HG03108 (cell line): Measurements from ENCODE around the gene PDE4A.
A peak's percentile ranks its signal among the peaks of the same experiment; 100 is the strongest.
"Not testable (repeated sequence)": the region's sequence is repeated elsewhere in the genome, so short reads cannot be mapped to it uniquely, and the experiment has no call there.

Experiments used
- ATAC-seq: cut with Tn5 transposase; IDR thresholded peaks from one replicate; pipeline ENCODE4 v1.9.1; 2021; ENCODE audit warnings: moderate library complexity; ENCODE audit not compliant: unreplicated experiment

The PDE4A gene

DNA sequence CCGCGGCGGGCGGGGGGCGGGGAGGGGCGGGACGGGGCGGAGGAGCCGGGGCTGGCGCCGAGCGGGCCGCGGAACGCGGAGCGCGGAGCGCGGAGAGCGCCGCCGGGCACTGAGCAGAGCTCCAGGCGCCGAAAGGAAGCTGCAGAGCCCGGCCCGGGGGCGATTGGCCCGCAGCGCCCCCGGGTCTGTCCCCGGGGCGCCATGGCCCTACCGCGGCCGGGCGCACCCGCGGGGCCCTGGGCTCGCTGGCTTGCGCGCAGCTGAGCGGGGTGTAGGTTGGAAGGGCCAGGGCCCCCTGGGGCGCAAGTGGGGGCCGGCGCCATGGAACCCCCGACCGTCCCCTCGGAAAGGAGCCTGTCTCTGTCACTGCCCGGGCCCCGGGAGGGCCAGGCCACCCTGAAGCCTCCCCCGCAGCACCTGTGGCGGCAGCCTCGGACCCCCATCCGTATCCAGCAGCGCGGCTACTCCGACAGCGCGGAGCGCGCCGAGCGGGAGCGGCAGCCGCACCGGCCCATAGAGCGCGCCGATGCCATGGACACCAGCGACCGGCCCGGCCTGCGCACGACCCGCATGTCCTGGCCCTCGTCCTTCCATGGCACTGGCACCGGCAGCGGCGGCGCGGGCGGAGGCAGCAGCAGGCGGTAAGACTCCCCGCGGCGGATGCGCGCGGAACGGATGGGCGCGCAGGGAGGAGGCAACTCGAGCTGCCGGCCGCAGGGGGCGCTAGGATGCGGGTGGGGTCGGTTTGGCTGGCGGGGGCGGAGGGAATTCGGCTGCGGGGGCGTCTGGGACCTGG, at the start of gene PDE4A:
Gene PDE4A, plus strand, starts transcription at position 95 of the 796 bp plus-strand sequence. Its CDS starts 227 bp downstream, at position 322.
- ATAC-seq = no peak

DNA sequence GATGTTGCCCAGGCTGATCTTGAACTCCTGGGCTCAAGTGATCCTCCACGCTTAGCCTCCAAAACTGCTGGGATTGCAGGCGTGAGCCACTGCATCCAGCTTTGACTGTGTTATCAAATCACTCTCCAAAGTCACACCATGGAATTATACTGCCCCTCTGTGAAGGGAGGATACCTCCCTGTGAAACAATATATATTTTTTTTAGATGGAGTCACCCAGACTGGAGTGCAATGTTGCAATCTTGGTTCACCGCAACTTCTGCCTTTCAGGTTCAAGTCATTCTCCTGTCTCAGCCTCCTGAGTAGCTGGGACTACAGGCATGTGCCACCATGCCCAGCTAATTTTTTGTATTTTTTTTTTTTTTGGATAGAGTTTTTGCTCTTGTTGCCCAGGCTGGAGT, 47.6 kb upstream of the PDE4A start:
- no peak for ATAC-seq

DNA sequence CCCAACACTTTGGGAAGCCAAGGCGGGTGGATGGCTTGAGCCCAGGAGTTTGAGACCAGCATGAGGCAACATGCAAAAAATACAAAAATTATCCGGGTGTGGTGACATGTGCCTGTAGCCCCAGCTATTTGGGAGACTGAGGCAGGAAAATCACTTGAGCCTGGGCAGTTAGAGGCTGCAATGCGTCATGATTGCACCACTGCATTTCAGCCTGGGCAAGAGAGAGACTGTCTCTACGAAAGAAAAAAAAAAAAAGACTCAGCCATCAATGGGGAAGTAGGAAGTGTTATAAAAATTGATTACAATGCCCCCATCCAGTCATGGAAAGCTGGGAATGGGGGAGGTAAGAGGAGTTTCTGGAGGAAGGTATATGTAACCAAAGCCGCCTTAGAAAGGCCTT, 45.4 kb upstream of the PDE4A start:
- no peak for ATAC-seq

DNA sequence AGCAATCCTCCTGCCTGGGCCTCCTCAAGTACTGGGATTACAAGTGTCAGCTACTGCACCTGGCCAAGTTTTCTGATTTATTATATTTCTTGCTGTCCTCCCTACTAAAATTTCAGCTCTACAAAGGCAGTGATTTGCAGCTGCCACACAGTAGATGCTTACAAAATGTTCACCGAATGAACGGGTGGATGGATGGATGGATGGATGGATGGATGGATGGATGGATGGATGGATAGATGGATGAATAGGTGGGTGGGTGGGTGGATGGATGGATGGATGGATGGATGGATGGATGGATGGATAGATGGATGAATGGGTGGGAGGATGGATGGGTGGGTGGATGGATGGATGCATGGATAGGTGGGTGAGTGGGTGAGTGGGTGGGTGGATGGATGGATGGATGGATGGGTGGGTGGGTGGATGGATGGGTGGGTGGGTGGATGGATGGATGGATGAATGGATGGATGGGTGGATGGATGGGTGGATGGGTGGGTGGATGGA, 43.1 kb upstream of the PDE4A start:
- ATAC-seq = not testable (repeated sequence)

DNA sequence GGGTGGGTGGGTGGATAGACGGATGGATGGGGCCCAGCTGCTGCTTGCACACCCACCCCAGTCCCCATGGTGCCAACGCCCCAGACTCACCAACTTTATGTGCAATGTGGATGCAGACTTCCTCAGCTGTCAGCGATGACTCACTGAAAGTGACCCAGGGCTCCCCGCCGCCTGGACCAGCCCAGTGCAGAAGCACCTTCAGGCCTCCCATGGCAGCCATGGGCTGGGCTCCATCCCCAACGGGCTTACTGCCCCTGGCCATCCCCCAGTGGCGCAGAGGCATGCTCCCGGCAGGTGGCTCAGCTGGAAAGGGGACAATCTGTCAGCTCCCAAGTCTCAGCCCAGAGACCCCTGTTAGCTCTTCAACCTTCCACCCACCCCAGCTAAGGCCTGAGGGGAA, 42.2 kb upstream of the PDE4A start:
- ATAC-seq = no peak

DNA sequence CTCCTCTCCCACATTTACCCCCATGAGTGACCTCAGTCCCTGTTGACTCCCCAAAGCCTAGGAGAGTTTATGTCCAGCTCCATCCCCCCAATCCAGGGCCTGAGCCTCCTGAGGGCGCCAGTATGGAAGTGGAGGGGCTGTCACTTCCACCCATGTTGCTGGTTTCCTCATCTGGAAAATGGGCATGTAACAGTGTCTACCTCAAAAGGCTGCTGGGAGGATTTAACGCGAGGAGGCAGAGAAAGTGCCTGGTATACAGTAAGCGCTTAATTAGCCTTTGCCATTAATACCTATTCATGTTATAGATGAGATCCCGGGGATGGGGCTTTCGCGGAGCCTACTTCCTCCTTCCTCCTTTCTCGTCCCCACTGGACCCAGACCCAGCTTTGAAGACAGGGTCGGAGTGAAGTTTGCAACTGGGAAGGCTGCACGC, 40.4 kb upstream of the PDE4A start:
- no peak for ATAC-seq

DNA sequence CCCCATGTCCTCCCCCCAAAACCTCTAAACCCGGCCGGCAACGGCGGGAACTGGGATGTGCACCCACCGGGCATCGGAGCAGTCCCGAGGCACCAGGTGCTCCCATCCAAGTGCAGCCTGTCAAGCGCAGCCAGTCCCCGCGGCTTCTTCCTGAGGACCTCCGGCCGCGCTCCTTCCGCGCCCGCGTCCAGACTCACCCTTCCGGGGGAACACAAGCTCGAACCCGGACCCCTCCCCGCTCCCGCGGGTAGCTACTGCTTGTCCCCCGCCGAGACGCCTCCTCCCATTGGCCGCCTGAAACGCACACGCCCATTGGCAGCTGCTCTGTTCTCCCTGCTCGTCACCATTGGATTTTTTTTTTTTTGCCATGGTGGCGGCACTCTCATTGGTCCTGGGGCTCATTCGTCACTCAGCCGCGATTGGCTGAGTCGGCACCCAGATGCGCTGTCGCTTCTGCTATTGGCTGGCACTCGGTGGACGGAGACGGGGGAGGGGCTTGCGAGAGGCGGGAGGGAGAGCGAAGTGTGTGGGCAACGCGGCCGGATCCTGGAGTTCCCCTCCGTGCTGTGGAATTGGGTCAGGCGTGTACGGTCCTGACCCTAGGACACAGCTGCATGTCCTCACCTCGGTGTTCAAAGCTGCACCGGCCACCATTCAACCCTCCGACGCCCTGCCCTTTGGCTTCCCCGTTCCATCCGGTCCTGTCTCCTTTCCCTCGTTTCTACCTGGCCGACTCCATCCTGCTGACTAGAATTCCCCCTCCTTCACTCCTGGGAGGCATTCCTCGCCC, 39.8 kb upstream of the PDE4A start, which contains the start of gene TYK2:
Gene TYK2, minus strand, starts transcription at position 260 of the 790 bp plus-strand sequence. CDS start 2,166 bp downstream, outside the sequence.
- peak; percentile 91 for ATAC-seq

DNA sequence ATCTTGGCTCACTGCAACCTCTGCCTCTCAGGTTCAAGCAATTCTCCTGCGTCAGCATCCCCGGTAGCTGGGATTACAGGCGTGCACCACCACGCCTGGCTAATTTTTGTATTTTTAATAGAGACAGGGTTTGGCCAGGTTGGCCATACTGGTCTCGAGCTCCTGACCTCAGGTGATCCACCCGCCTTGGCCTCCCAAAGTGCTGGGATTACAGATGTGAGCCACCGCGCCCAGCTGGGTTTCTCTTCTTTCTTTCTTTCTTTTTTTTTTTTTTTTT, 37.2 kb upstream of the PDE4A start:
- ATAC-seq = not testable (repeated sequence)

DNA sequence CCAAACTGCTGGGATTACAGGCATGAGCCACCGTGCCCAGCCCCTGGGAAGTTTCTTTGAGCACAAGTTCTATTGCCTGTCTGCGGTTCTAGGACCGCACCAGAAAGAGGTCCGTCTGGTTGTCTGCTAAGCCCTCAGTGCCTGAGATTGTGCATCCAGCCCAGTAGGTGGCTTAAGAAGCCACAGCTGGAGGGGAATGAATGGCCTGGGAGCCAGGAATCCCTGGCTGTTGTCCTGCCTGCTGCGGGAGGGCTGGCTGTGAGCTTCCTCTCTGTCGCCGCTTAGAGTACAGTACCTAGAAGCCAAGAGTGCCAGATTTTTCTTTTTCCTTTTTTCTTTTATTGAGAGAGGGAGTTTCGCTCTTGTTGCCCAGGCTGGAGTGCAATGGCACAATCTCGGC, 35.8 kb upstream of the PDE4A start:
- ATAC-seq = no peak

DNA sequence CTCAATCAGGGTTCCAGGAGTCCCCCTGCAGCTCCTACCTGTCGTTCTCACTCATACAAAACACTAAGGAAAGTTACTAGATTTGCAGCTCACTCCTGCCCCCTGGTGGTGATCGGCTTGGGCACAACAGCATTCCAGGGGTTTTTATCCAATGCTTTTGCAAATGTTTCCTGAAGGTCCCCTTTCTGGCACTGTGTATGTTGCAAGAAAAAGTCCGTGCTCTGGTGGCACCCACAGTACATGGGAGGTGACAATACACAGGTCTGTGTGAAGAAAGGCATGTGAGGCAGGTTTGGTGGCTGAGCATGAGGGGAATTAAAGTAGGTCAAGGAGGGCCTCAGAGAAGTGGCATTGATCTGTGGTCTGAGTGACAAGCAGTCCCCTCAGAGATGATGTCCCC, 31.4 kb upstream of the PDE4A start:
- no peak for ATAC-seq

DNA sequence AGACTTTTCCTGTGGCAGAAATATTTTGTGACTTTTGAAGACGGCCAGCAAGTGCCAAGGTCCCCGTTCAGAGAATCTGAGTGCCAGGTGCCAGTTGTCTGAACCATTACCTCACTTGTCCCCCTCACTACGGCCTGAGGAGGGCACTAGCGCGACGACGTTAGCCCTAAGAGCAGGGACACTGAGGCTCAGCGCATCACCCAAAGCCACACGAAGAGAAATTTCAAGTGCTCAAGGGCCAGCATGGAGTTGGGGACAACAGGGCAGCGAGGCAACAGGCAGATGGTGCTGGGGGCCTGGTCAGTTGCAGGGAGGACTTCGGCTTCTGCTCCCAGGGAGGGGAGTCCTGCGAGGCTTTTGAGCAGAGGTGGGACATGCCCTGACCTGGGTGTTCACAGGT, 30.5 kb upstream of the PDE4A start:
- no peak for ATAC-seq

DNA sequence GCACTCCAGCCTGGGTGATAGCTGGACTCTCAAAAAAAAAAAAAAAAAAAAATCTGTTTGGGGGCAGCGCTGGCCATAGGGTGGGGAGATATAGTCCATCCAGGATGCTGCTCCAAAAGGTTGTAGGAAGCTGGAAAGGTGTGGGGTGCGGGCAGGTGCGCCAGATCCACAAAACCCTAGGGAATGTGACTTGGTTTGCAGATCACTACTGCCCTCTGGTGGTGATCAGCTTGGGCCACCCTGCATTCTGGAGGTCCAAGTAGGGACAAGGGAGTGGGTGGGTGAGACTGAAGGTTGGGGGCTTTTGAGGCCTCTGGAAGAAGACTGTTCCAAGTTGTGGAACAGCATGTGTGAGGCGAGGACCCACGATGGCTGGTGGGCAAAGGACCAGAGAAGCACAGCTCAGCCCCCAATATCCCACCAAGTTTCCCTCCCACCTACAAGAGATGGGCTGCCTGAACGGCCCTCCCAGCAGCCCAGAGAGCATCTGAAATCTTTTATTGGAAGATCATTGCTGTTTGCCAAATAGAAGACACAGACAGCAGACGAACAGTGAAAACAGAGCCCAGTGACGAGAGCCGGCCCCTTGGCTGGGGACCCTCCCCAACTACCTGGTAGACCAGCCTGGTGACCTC, 29.6 kb upstream of the PDE4A start:
- no peak for ATAC-seq

DNA sequence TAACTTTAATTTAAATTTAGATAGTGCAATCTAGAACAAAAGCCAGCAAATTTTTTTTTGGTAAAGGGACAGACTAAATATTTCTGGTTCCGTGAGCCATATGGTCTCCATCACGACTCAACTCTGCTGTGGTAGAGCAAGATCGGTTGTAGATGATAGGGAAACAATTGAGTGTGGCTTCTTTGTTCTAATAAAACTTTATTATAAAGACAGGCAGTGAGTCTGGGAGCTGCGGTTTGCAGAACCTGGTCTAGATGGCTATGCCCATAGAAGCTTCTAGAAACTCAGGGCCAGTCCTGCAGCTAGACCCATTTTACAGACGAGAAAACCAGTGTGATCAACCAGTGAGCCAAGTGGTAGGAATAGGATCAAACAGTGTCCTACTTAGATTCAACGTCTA, 28.2 kb upstream of the PDE4A start:
- no peak for ATAC-seq

DNA sequence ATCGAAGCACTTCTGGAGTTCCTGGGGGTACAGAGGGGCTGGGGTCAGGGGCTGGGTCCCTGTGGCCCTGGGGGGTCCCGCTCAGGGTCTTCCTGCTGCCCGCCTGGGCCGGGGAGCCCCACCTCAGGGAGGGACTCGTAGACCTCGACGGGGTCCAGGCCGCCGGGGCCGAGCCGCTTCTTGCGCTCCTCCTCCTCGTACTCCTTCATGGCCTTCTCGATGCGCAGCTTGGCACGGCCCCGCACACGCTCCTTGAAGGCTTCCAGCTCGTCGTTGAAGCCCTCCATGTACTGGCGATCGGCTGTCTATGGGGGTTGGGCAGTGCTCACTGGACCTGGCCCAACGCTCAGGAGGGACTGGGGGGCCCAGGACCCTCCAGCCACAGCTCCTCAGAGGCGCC, 27.2 kb upstream of the PDE4A start:
- no peak for ATAC-seq

DNA sequence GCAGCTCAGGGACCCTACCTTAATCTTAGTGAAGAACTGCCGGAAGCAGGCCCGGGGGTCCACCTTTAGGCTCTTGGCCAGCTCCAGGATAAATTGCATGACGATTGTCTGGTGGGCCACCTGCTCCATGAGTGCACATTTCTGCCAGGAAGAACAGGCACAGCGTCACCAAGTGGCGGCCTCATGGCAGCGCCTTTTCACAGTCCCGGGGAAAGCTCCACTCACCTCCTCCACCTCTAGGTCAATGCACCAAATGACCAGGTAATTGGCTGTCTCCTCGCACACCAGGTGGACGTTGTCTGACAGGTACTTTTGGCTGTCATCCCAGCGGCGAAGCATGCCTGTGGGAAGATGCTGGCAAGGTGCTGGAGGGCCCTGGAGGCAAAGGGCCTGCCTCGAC, 25.3 kb upstream of the PDE4A start:
- no peak for ATAC-seq

DNA sequence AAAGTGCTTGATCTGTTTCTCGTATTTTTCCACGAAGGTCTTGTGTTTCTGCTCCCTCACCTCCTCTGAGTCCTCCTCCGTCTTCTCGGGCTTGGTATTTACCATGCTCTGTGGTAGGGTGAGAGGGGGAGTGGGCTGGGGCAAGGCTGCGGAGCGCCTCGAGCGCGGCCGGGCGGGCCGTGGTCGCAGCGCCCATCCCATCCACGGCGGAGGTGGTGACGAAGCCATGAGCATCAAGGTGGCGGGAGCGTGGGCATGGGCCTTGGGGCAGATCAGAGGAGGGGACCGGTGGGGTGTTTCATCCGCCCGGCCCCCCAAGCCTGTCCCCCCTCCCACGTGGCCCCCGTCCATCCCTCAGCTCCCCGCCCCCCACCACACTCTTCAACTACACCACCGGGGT, 24.9 kb upstream of the PDE4A start:
- ATAC-seq = no peak

DNA sequence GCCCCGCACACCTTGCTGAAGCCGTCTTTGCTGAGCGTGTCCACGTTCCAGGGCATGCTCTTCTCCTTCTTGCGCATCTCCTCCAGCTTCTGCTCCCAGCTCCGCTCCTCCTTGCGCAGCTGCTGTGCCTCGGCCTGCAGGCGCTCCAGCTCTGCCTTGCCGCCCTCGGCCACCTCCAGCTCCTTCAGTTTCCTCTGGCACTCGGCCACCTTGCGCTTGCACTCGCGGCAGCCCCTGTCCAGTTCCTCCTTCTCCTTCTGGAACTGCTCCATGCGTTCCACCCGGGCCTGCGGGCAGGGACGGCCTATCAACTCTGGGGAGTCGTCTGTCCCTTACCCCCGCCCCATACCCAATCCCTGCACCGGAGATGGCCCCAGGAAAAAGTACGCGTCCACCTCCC, 24.4 kb upstream of the PDE4A start:
- no peak for ATAC-seq

DNA sequence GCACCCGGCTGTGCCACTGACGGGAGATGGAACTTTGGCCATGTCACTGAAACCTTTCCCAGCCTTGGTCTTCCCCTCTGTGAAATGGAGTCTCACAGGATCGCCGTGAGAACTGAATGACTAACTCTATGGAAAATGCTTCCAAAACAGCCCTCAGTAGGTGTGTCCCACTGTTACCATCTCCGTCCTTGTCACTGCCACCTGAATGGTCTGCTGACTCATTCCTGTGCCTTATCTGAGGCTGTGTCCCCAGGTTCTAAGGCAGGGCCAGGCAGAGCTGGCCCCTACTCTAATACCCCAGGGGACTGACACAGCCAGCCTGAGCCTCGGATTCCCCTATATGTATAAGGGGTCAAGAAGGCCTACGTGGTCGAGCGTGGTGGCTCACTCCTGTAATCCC, 21.5 kb upstream of the PDE4A start:
- ATAC-seq = no peak

DNA sequence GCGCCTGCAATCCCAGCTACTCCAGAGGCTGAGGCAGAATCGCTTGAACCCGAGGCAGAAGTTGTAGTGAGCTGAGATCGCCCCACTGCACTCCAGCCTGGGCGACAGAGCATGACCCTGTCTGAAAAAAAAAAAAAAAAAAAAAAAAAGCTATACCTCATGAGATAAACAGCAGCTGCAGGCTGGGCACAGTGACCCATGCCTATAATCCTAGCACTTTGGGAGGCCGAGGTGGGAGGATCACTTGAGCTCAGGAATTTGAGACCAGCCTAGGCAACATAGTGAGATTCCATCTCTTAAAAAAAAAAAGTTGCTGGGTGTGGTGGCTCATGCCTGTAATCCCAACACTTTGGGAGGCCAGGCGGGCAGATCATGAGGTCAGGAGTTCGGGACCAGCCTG, 21.0 kb upstream of the PDE4A start:
- ATAC-seq = not testable (repeated sequence)

DNA sequence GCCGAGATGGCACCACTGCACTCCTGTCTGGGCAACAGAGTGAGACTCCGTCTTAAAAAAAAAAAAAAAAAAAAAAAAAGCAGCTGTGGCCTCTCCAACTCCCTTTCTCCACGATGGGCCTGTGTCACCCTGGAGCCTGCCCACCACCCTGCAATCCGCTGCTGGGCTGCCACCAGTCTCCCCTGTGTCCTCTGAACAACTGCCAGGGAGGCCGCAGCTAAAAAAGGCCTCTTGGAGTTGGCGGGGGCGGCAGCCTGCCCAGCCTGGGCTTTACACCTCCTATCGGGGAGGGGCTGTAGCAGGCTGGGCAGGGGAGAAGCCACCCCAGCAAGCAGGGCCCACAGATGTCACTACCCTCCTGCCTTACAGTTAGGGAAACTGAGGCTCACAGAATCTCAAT, 20.5 kb upstream of the PDE4A start:
- no peak for ATAC-seq

DNA sequence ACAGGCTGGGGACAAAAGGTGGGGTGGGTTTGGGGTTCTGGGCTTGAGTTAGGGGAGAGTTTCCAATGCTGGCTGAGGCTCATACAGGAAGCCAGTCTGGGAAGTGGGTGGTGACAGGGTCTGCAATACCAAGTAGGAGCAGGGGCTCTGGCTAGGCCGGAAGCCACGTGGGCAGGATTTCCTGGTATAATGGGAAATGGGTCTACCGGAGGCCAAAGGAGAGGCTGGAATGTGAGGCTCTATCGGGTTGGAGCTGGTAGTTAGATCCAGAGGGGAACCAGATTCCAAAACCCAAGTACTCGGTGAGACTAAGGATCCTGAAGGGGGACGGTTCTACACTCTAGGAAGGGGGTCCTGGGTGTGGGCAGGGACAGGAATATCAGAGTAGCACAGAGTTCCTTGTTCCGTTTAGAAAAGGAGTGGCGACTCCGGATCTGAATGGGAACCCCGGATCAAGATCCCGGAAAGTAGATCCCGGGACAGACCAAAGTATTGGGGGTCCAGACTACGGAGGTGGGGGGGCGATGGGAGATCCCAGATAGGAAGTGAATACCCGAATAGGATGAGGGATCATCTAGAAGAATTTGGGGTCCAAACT, 17.8 kb upstream of the PDE4A start:
- ATAC-seq = no peak
